Activated CD4-positive, alpha-beta T cell treated with anti-CD3 and anti-CD28 coated beads, Interleukin-2, Interleukin-4, amounts not matched to agents 100 ng/mL and 50 ng/mL, durations not matched to agents 16 hours and 8 hours (primary cell): ENCODE data around the gene CNTN5.
"Not testable (repeated sequence)": the region's sequence is repeated elsewhere in the genome, so short reads cannot be mapped to it uniquely, and the experiment has no call there.

Experiments used
- DNase-seq: peaks from one replicate; pipeline ENCODE4 v3.0.0-alpha.2; 2020; ENCODE audit warnings: low spot score

Gene CNTN5

DNA sequence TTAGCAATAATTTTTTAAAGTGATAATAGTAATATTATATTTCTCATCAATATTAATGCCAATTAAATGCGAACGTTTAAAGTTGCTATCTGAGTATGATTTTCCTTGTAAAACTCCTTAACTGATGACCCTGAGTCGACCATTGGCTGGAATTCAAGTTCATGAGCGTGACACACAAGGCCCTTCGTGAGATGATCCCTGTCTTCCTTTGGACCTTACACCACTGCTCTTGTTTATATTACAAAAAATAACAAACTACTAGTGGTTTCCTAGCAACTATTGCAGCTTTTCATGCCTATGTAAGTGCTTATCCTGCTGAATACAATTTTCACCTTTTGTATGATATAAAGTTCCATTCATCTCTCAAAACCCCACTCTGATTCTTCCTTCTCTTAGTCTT is 752.9 kb downstream of the CNTN5 start:
- no peak for DNase-seq

DNA sequence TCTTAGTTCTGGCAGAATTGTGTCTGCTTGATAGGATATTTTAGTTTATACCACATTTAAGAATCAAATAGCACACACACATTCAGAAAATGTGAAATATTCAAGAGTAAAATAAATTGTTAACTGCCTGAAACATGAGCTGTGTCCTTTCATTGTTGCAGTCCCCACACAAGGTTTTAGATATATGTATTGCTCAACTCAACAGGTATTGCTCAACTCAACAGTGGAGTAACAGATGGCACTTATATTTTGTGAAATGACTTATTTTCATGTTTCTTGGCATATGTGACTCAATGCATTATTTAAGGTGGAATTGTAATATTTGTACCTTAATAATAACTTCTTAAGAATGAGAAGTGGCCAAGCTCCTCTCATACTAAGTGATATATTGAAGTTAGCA is 760.3 kb downstream of the CNTN5 start:
- DNase-seq, result no peak

DNA sequence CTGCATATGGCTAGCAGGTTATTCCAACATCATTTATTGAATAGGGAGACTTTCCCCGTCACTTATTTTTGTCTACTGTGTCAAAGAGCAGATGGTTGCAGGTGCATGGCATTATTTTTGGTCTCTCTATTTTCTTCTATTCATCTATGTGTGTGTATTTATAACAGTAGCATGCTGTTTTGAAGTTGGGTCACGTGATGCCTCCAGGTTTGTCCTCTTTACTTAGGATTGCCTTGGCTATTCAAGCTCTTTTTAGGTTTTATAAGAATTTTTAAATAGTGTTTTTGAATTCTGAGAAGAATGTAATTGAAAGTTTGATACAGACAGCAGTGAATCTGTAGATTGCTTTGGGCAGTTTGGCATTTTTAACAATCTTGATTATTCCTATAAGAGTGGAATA is 770.6 kb downstream of the CNTN5 start:
- no peak for DNase-seq

DNA sequence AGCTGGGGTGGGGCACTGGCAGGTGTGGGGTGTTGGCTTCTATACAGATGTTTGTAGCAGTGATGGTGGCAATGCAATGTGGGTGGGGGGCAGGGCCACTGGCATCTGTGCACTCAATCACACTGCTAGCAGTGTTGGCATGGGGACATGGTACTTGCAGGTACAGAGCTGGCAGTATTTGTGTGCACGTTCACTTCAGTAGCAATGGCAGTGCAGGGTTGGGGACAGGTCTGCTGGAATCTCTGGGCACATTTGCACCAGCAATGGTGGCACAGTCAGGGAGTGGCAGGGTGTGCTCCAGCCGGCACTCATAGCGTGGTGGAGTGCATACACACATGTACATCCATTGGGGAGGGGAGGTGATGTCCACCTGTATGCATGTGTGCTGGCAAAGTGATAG is 775.2 kb downstream of the CNTN5 start:
- no peak for DNase-seq

DNA sequence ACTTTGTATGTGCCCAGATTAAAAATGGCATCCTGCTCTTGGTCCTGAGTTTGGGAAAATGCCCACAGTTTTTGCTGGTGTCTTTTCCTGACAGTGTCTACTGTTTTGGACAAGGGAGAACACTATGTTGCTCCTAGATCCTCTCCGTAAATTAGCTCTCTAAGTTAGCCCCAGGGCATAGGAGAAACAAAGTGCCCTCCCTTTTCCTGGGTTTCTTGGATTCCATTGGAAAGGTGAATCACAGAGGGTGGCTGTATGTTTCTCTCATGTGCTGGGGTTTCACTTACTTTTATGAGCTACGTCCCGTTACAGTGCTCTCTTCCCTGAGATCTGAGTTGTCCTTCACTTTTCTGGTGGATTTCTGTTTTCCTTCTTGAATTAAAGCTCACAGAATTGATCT is 782.8 kb downstream of the CNTN5 start:
- no peak for DNase-seq

DNA sequence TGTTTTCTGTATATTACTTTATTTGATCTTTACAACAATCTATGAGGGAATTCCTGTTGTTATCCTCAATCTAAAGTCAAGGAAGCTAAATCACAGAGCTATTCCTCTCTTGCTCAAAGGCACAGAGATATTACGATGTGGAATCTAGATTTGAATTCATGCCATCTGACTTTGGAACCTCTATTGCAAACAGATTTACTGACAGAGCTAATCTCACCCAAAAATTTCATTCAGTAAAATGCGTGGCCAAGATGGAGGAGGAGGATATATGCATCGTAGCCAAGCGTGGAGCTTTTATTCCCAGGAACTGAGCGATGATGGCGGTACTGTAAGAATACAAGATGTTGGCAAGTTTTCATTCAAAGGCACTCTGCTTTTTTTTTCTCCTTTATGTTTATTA is 791.8 kb downstream of the CNTN5 start:
- DNase-seq, result no peak

DNA sequence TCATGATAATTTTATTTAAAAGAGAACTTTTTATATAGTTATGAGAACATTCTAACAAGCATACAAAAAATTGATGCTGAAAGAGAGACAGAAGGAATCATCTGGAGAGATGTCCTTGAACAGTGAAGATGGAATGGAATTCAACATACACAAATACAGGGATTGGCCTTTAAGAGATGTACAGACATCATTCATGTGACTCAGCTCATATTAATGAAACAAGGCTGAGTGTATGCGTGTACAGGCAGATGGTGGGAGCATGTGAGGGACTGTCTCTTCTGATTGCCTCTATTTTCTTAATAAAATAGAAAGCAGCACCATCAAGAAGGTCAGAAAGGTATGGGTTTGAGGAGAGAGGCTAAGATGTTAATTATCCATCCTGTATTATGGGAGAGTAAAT is 793.3 kb downstream of the CNTN5 start:
- DNase-seq, result no peak

DNA sequence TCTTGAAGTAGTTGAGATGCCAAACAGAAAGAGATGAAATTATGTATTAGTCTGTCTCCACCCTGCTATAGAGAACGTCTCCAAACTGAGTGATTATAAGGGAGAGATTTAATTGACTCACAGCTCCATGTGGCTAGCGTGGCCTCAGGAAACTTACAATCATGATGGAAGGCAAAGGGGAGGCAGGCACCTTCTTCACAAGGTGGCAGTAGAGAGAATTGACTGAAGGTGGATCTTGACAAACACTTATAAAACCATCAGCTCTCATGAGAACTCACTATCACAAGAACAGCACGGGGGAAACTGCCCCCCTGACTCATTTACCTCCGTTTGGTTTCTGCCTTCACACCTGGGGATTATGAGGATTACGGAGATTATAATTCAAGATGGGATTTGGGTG is 794.0 kb downstream of the CNTN5 start:
- DNase-seq, result no peak

DNA sequence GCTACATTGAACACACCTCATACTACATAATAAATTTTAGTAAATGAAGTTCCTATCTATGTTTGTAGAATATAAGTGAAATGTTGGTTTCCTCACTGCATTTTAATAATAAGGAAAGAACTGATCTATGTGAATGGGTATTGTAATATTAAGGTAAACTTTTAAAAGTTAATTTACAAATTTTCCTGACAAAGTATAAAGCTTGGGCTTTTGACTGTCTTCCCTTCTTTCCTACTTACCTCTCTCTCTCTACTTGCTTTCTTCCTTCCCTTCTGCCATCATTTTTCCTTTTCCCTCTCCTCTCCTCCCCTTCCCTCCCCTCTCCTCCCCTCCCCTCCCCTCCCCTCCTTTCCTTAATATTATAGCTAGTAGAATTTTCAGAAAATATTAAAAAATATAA is 798.2 kb downstream of the CNTN5 start:
- no peak for DNase-seq

DNA sequence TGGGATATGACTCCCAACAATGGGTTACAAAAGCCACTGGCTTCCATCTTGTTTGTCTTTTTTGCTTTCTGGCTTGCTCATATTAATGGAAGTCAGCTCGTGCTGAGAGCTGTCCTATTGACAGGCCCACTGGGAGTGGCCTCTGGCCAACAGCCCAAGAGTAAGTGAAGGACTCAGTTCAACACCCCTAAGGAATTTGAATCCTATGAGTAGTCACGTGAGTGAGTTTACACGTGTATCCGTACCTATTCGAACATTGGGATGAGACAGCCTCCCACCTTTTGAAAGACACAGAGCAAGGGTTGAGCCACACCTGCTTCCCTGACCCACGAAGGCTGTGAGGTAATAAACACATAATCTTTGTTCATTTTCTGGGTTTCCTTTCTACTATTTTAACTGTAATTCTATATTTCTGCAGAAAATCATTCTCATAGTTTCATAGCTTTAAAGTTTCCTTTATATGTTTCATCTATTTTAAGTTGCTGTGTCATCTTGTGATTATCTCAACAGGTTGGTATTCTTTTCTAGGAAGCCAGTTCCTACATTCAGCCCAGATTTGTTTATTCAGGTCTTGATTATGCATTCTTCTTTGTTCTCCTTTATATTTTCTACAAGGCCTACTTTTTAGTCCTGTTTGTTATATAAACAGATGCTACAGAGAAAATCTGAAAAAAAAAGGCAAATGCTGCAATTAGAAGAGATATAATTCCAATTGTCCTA is 802.3 kb downstream of the CNTN5 start:
- no peak for DNase-seq

DNA sequence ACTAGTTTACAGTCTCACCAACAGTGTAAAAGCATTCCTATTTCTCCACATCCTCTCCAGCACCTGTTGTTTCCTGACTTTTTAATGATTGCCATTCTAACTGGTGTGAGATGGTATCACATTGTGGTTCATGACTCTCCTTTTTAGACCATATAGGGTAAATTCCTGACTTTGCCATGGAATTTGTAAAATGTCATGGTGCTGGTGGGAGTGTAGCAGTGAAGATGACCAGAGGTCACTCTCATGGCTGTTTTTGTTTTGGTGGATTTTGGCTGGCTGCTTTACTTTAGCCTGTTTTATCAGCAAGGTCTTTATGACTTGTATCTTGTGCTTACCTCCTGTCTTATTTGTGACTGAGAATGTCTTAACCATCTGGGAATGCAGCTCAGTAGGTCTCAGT is 816.0 kb downstream of the CNTN5 start:
- DNase-seq, result not testable (repeated sequence)

DNA sequence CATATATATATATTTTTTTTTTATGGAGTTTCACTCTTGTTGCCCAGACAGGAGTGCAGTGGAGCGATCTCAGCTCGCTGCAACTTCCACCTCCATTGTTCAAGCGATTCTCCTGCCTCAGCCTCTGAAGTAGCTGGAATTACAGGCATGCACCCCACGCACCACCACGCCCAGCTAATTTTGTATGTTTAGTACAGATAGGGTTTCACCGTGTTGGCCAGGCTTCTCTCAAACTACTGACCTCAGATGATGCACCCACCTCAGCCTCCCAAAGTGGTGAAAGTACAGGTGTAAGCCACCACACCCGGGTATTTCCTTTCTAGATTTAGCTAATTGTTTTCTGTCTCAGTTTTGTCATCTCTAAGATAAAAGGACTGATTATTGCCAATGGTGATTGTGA is 821.1 kb downstream of the CNTN5 start:
- no peak for DNase-seq

DNA sequence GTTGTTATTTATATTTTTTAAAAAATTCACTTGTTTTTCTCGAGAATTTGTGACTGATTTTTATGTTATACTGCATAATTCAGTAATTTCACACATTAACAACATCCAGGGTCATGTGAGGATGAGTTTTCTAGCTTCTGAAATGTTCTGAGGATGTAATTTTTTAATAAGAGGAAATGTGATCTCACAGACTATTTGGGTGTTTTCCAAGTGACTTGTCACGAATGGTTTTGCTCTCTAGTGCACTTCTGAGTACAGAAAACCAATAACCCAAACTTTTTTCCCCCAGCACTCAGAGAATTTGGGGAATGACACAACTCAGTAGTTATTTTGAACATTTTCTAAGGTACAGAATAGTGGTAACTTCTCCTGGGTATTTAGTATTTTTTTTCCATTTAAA is 845.2 kb downstream of the CNTN5 start:
- DNase-seq, result no peak

DNA sequence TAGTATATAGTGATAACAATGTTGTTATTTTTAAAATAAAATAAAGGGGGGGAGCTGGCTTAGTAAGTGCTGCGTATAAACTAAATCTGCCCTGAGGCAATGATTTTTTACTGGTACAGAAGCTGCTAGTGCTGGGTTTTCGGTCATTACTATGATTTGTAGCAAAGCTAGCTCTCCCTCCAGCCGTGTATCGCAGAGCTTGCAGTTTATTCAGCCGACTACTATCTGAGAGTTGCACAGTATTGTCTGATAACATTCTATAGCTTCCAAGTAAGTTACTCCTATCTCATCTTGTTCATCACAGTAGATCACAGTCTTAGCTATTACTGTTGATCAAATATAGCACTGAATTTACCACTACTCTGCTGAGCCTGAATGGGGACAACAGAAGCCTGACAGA is 860.9 kb downstream of the CNTN5 start:
- no peak for DNase-seq

DNA sequence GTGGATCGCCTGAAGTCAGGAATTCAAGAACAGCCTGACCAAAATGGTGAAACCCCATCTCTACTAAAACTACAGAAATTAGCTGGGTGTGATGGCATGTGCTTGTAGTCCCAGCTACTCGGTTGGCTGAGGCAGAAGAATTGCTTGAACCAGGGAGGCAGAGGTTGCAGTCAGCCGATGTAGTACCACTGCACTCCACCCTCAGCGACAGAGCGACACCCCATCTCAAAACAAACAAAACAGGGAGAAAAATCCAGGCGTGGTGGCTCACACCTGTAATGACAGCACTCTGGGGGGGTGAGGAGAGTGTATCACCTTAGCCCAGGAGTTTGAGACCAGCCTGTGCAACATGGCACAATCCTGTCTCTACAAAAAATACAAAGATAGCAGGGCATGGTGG is 864.0 kb downstream of the CNTN5 start:
- no peak for DNase-seq

DNA sequence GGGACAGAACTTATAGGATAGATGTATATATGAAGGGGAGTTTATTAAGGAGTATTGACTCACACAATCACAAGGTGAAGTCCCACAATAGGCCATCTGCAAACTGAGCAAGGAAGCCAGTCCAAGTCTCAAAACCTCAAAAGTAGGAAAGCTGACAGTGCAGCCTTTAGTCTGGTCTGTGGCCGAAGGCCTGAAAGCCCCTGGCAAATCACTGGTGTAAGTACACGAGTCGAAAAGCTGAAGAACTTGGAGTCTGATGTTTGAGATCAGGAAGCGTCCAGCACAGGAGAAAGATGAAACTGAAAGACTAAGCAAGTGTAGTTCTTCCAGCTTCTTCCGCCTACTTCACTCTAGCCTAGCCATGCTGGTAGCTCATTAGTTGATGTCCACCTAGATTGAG is 866.7 kb downstream of the CNTN5 start:
- no peak for DNase-seq

DNA sequence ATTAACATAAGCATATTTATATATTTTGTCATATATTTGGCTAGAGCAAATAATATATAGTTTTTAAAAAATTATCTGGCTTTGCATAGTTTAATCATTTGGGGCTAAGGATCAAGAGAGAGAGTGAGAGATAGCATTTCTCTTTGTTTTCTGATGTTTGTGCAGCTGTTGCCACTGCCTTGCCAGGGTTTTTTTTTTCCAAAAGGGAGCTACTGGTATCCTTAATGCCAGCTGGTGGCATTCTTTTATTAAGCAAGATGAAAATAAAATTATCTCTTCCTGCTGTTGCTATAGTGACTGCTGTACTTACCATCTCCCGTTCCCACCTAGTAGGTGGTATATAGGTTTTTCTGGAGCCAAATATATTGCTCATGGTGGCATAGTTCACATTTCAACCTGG is 873.1 kb downstream of the CNTN5 start:
- DNase-seq, result no peak

DNA sequence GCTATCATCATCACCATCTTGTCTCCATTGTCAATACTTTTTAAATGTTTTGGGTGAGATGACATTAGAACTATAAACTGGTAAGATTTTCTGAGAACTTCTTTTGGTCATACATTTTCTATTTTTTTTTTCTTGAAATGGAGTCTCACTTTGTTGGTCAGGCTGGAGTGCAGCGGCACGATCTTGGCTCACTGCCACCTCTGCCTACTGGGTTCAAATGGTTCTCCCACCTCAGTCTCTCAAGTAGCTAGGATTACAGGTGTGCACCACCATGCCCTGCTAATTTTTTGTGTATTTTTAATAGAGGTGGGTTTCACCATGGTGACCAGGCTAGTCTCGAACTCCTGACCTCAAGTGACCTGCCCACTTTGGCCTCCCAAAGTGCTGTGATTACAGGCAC is 880.4 kb downstream of the CNTN5 start:
- DNase-seq, result no peak

DNA sequence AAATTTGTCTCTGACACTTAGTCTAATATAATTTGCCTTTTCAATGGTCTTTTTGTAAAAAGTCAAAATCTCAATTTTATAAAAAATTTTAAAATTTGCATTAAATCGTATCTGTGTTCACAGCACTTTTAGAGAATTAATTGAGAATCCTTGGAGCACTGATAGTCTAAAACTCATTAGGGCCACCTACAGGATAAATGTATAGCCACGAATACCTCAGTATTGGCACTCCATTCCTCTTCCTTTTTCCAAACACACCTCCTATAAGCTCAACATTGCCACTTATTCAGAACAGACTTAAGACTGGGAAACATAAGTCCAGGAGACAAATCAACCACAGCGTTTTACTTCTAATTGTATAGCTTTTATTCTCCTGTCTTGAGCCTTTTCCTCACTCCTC is 890.4 kb downstream of the CNTN5 start:
- no peak for DNase-seq

DNA sequence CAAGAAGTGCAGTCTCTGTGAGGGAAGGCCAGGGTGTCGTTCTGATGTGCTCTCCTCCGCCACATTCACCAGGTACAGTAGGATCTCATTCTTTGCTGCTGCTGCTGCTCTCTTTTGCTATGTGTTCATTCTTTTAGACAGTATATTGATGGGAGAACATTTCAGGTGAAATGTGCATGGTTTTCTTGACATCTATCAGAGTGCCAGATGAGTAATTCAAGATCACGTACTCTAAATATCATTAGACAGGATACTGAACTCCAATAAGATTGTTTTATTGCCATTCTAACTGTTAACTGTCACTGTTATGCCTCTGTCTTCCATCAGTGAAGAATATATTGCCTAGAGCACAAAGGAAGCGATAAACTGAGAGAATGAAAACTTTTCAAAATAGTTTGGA is 895.3 kb downstream of the CNTN5 start:
- no peak for DNase-seq

DNA sequence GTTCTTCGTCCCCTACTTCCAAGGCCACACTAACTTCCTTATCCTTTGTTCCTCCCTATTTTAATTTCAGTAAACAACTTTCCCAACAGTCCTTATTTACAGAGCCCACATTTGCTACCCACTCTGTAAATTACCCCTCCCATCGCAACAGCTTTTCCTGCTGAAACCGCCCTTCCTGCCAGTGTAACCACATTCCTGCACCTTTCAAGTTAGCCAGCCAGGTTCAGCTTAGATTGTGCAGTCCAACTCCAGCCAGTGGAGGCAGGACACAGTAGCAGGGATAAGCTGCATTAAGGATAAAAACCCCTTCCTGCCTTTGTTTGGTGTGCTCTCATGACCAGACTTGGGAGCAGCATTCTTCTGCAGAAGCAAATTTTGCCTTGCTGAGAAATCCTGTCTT is 898.0 kb downstream of the CNTN5 start:
- DNase-seq, result no peak

DNA sequence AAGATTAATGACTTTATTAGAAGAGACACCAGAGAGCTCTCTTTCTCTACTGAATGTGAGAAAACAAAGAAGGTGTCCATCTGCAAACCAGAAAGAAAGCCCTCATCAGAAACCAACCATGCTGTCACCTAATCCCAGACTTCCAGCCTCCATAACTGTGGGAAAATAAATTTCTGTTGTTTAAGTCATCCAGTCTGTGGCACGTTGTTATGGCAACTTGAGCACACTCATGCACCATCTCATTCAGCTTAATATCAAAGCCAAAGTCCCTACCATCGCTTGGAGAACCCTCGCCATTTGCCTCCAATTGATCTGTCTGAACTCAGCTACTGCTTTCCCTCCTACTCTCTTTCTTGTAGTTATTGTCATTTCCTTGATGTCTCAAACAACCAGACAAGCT is 900.2 kb downstream of the CNTN5 start:
- no peak for DNase-seq

DNA sequence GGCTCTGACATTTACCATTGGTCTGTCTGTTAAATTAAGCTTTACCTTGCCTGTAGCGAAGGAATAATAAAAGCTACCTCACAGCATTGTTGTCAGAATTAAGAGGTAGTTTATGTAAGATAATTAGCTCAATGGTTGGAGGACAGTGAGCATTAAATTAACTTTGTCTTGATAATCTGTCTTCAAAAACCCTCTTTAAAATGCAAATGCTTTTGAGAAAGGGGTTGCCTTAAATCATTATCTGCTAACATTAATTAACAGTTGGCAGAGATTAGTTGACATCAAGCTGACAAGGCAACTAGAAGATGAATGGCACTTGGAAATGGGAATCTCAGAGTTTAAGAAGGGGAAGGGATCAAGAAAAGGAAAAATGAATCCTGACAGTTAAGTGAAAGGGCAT is 905.2 kb downstream of the CNTN5 start:
- no peak for DNase-seq

DNA sequence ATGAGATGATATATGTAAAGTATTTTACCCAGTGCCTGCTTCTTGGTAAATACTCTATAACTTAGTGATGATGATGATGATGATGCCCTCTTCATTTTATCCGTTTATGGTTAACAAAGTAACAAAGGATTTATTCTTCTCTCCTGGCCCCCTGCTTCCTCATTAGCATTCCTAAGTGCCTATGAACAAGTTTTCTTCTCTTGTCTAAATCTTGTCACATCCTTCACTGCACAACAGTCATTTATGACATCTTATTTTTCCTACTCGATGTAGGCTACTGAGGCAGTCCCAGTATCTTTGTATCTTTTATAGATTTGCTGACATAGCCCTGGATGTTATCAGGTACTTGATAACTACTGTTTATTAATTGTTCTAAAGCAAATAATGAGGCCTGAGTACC is 911.9 kb downstream of the CNTN5 start:
- no peak for DNase-seq

DNA sequence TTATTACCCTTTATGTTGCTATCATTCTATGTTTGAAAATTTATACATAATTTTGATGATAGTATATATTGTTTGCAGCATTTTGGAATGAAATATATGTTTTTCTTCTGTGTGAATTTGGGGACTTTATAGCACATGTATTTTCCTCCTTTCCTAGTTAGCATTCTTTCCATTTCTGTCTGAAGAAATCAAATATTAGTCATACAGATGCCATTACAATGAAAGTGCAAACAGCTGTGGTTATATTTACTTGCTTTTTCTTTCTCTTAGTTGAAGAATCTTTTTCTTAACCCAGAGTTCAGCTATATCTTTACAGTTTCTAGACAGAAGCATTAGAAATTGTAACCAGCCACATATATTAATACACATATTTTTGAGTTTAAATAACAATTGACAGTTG is 913.3 kb downstream of the CNTN5 start:
- DNase-seq, result no peak
